Nucleus accumbens (tissue), 56 donors: ENCODE data around the gene AMIGO2.

ENCODE experiments used
- DNase-seq, 56 donors: peaks; one replicate each; lab custom pipeline; 2025; lab: John Stamatoyannopoulos, UW

Gene AMIGO2

GRCh38 chr12:47098099-47098498, 18.3 kb upstream of the AMIGO2 start:
- no peak for DNase-seq

GRCh38 chr12:47097276-47097896, 17.6 kb upstream of the AMIGO2 start:
- DNase-seq, result no peak

GRCh38 chr12:47095446-47096236, 15.9 kb upstream of the AMIGO2 start:
- no peak for DNase-seq

DNA sequence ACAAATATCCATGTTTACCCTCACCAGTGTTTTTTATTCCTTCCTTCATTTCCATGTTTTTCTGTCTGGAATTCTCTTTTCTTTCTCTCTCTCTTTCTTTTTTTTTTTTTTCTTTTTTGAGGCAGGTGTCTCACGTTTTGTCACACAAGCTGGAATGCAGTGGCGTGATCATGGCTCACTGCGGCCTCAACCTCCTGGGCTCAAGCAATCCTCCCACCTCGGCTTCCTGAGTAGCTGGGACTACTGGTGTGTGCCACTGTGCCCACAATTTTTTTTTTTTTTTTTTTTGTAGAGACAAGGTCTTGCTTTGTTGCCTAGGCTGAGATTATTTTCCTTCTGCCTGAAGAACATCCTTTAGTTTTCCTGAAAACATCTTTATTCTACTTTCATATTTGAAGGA, 15.0 kb upstream of the AMIGO2 start:
- no peak for DNase-seq

- no peak for DNase-seq
These were observed 11.2 kb upstream of the AMIGO2 start for GRCh38 chr12:47091009-47091408.

- DNase-seq, result no peak
These were observed 8.5 kb upstream of the AMIGO2 start for GRCh38 chr12:47088021-47088944.

GRCh38 chr12:47087088-47087688, 7.4 kb upstream of the AMIGO2 start:
- DNase-seq, result no peak

DNA sequence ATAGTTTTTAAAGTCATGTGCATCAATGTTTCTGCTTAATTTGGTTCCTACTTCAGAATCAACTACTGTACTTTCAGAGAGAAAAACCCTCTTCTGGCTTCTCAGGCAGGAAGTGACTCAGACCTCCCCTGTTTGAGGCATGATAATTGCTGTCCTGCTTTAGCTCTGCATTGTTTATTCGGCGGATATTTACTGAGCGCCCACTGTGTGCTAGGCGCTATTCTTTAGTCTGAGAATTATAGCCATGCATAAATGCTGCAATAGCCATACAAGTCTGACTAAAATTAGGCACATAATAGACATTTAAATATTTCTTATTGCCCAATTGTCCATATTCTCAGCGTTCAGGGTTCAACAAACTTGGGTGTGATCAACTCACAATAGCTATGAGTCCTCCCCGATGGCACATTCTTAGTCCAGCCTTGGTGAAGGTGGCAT, 6.1 kb upstream of the AMIGO2 start:
- DNase-seq, result no peak

DNA sequence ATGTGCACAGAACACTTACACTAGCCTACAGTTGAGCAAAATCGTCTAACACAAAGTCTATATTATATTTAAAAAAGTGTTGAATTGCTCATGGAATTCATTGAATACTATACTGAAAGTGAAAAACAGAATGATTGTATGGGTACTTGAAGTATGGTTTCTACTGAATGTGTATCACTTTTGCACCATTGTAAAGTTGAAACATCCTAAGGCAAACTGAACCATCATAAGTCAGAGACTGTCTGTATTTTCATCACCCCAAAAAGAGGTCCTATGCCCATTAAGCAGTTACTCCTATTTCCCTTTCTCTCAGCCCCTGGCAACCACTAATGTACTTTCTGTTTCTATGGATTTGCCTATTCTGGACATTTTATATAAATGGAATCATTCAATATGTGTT, 4.4 kb upstream of the AMIGO2 start:
- DNase-seq, result no peak

GRCh38 chr12:47082796-47083621, 3.2 kb upstream of the AMIGO2 start:
- DNase-seq, result no peak

GRCh38 chr12:47082283-47082682, 2.5 kb upstream of the AMIGO2 start:
- no peak for DNase-seq

DNA sequence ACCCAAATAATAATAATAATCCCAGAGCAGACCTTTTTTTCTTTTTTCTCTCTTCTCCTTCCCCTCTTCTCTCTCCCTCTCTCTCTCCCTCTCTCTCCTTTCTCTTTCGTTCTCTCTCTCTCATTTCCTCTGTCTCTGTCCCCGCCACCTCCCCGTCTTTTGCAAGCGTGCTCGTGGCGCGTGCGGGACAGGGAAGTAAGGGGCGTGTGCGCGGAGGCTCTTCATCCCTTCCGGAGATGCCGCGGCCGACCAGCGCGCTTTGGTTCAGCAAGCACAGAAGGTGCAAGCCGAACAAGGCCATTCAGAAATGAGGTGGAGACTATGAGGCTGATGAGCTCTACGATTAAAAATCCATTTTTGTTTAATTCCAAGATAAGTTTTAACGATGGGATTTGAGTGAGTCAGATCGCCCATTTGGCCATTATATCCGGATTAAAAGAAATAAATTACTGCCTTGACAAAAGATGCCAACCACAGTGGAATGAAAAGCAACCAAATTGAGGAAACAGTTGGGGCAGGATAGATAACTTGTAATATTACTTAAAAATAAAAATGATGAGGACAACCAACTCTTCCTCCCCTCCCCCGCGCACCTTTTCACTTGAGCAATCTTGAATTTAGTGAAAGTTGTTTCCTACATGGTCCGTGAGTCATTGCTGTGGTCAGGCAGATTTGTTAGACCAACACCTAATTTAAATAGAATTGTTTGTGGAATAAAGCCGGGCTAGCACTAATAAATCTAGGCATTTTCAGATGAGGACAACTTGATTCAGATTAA, 1.2 kb upstream of the AMIGO2 start:
- DNase-seq, result peak in 6 of 56 donors; percentile 6 to 45 (median 10)

GRCh38 chr12:47079981-47080724, 394 bp upstream of the AMIGO2 start:
- peak in 31 of 56 donors; percentile 14 to 58 (median 35) for DNase-seq

- DNase-seq, result peak in 5 of 56 donors; percentile 2 to 19 (median 6)
These were observed 859 bp downstream of the AMIGO2 start for GRCh38 chr12:47078733-47079467.

DNA sequence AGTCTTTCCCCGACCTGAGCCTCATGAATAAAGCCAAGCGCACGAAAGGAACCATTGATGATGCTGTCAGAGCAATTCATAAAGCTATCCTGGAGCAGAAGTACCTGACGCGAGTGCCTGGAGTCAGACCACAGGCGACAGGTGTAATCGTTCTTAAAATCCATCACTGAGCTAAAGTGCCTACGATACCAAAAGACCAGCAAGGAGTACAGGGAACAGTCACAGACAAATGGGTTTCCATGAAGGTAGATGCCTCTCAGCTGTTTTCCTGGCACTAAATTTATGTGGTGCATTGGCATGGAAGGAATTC, 1.7 kb downstream of the AMIGO2 start:
- DNase-seq, result no peak

DNA sequence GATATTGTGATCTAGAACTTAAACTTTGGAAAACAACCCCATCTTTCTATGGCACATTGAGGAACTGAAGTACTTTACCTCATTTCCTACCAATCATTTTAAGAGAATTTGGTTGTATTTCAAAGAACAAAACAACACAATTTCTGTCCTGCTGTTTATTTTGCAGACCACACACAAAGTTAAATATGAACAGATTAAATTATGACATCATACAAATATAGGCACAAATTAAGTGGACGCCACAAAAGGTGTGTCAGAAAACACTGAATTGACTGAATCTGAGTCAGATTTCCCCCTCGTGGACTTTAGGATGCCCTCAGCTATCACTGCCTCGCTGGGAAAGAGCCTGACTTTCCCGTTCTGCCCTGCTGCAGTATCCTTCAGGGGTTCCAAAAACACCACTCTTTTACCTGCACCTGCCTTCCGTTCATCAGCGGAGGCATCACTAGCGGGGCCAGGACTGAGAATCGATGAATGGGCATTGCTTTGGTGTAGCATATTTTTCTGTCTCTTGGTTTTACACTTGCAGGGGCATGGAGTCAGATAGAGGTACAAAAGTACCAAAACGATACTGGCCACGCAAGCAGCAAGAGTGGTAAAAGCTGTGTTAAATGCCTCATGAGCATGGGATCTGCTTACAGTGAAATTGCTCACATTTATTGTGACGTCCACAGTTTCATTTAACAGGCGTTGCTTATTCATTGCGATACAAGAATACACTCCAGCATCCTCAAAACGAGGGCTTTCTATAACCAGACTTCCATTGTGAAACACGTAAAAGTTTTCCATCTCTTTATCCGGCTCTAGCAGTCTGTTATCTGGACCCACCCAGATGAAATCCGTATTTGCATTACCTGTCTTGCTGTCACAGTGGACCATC, 2.3 kb downstream of the AMIGO2 start:
- no peak for DNase-seq
